ENCODE data around the gene MEFV. TPM values are rescaled to one million over a fixed set of nuclear protein-coding genes. Genes with fewer than 3 reads are reported as not detected.

The MEFV gene, protein sequence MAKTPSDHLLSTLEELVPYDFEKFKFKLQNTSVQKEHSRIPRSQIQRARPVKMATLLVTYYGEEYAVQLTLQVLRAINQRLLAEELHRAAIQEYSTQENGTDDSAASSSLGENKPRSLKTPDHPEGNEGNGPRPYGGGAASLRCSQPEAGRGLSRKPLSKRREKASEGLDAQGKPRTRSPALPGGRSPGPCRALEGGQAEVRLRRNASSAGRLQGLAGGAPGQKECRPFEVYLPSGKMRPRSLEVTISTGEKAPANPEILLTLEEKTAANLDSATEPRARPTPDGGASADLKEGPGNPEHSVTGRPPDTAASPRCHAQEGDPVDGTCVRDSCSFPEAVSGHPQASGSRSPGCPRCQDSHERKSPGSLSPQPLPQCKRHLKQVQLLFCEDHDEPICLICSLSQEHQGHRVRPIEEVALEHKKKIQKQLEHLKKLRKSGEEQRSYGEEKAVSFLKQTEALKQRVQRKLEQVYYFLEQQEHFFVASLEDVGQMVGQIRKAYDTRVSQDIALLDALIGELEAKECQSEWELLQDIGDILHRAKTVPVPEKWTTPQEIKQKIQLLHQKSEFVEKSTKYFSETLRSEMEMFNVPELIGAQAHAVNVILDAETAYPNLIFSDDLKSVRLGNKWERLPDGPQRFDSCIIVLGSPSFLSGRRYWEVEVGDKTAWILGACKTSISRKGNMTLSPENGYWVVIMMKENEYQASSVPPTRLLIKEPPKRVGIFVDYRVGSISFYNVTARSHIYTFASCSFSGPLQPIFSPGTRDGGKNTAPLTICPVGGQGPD
- 0.12 and 0.16 TPM in 2 replicates for total RNA-seq

GRCh38 chr16:3256146-3256865, at the start of gene MEFV:
Gene MEFV, minus strand, starts transcription at chr16:3256633. Its CDS starts 46 bp downstream, at chr16:3256587.

GRCh38 chr16:3305109-3306068, 49.0 kb upstream of the MEFV start, which contains the start of the genes TIGD7 and ZNF75A:
Gene TIGD7, minus strand, starts transcription at chr16:3305430. Its CDS starts 4,816 bp downstream, at chr16:3300614.
Gene ZNF75A, plus strand, starts transcription at chr16:3305497. Its CDS starts 2,932 bp downstream, at chr16:3308429.

GRCh38 chr16:3282730-3283542, 26.5 kb upstream of the MEFV start, which contains the start of gene ZNF263:
Gene ZNF263, plus strand, starts transcription at chr16:3283491. Its CDS starts 328 bp downstream, at chr16:3283819.

DNA sequence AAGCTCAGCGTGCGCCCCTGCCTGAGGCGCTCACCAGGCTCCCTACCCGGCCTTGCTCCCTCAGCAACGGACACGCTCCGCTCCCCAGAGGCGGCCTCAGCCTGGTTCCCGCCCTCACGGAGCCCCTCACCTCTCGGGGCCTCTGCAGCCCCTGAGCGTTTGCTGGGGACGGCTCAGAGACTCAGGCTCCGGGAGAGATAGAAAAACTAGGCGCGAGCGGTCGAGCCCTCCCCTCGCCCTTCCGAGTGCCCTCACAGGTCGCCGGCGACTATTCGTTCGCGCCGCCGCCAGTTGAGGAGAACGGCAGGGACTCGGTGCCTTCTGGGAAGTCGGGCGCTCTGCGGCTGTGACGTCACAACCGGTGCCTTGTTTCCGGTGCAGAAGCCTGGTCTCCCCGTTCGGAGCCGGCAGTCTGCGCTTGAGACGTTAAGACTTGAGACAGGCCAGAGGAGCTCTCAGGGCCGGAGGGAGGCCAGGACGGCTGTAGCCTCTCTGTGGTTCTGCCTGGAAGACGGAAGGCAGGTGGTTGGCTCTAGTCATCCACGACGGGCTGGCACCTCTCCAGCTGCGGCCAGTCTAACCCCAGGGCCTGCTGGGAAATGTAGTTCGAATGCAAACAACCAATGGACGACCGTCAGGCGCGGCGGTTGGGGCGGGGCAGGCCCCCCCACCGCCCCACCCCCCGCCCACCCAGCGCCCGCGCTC, 21.4 kb downstream of the MEFV start, which contains the start of gene ZNF200:
ZNF200 (minus strand) TSS at position 302 of the 705 bp plus-strand sequence. CDS start 1,403 bp downstream, outside the sequence.

Other genes with a start within 250 kb of the MEFV start
- gene CLDN9, start 243.7 kb downstream of the MEFV start, total RNA-seq = not detected in 2 replicates
- 0.12 and 0.16 TPM in 2 replicates for gene CLDN6, start 238.4 kb downstream of the MEFV start, total RNA-seq
- gene TNFRSF12A, start 236.3 kb downstream of the MEFV start, total RNA-seq = 189 and 267 TPM in 2 replicates
- gene HCFC1R1, start 232.7 kb downstream of the MEFV start, total RNA-seq = 36.1 and 43.3 TPM in 2 replicates
- gene THOC6, start 232.6 kb downstream of the MEFV start, total RNA-seq = 32.0 and 35.0 TPM in 2 replicates
- not detected in 2 replicates for gene BICDL2, start 219.7 kb downstream of the MEFV start, total RNA-seq
- gene MMP25, start 210.1 kb downstream of the MEFV start, total RNA-seq = 0.12 and 0.16 TPM in 2 replicates
- gene IL32, start 191.0 kb downstream of the MEFV start, total RNA-seq = 0.36 and 3.4 TPM in 2 replicates
- gene ZSCAN10, start 157.3 kb downstream of the MEFV start, total RNA-seq = not detected in 2 replicates
- 19.8 and 21.1 TPM in 2 replicates for gene ZNF205, start 144.0 kb downstream of the MEFV start, total RNA-seq
- 10.1 and 11.7 TPM in 2 replicates for gene ZNF213, start 121.6 kb downstream of the MEFV start, total RNA-seq
- not detected in 2 replicates for gene OR1F1, start 68.4 kb downstream of the MEFV start, total RNA-seq
- 9.2 and 9.5 TPM in 2 replicates for gene ZNF200, start 21.5 kb downstream of the MEFV start, total RNA-seq
- 69.1 and 74.9 TPM in 2 replicates for gene ZNF263, start 26.9 kb upstream of the MEFV start, total RNA-seq
- gene TIGD7, start 48.8 kb upstream of the MEFV start, total RNA-seq = 4.5 and 5.2 TPM in 2 replicates
- 26.2 and 28.4 TPM in 2 replicates for gene ZNF75A, start 48.9 kb upstream of the MEFV start, total RNA-seq
- gene OR2C1, start 99.3 kb upstream of the MEFV start, total RNA-seq = 0.16 and 0.24 TPM in 2 replicates
- gene ZSCAN32, start 144.4 kb upstream of the MEFV start, total RNA-seq = 15.7 and 18.2 TPM in 2 replicates
- gene ZNF174, start 144.6 kb upstream of the MEFV start, total RNA-seq = 11.0 and 12.0 TPM in 2 replicates
- 2.4 and 3.2 TPM in 2 replicates for gene ZNF597, start 186.9 kb upstream of the MEFV start, total RNA-seq
- gene NAA60, start 187.0 kb upstream of the MEFV start, total RNA-seq = 16.5 and 17.8 TPM in 2 replicates
- gene C16orf90, start 238.9 kb upstream of the MEFV start, total RNA-seq = not detected in 2 replicates
- gene CLUAP1, start 244.4 kb upstream of the MEFV start, total RNA-seq = 14.7 and 25.8 TPM in 2 replicates